DMS79 (cell line): ENCODE results near the gene SPNS3.
A peak's percentile ranks its signal among the peaks of the same experiment; 100 is the strongest.

Experiments used
- DNase-seq: peaks from one replicate; lab custom pipeline; 2025; lab: John Stamatoyannopoulos, UW

Gene SPNS3

GRCh38 chr17:4487820-4488716 is 54.3 kb downstream of the SPNS3 start:
- DNase-seq = no peak

- no peak for DNase-seq
Measured at GRCh38 chr17:4488989-4489595, 55.4 kb downstream of the SPNS3 start.

GRCh38 chr17:4490109-4490591 is 56.4 kb downstream of the SPNS3 start:
- no peak for DNase-seq

- no peak for DNase-seq
Measured at GRCh38 chr17:4490637-4491061, 56.9 kb downstream of the SPNS3 start.

GRCh38 chr17:4492721-4493561 is 59.2 kb downstream of the SPNS3 start:
- DNase-seq = no peak

- DNase-seq = no peak
Measured at GRCh38 chr17:4497101-4497824, 63.5 kb downstream of the SPNS3 start.

- peak; percentile 35 for DNase-seq
Measured at GRCh38 chr17:4498461-4499397, 65.0 kb downstream of the SPNS3 start, which contains the start of gene SPNS2. SPNS2 (plus strand) TSS chr17:4498881; CDS start chr17:4499048, 167 bp downstream.

- DNase-seq = no peak
Measured at GRCh38 chr17:4499431-4500190, 65.9 kb downstream of the SPNS3 start.

GRCh38 chr17:4500191-4500571 is 66.4 kb downstream of the SPNS3 start:
- DNase-seq = no peak

- no peak for DNase-seq
Measured at GRCh38 chr17:4501295-4501949, 67.7 kb downstream of the SPNS3 start.

- peak; percentile 91 for DNase-seq
Measured at GRCh38 chr17:4502466-4503154, 68.9 kb downstream of the SPNS3 start.

GRCh38 chr17:4503283-4504025 is 69.7 kb downstream of the SPNS3 start:
- peak; percentile 28 for DNase-seq

GRCh38 chr17:4504188-4504587 is 70.4 kb downstream of the SPNS3 start:
- DNase-seq = no peak

- DNase-seq = no peak
Measured at GRCh38 chr17:4505187-4505586, 71.4 kb downstream of the SPNS3 start.

GRCh38 chr17:4506175-4506813 is 72.6 kb downstream of the SPNS3 start:
- DNase-seq = no peak

- no peak for DNase-seq
Measured at GRCh38 chr17:4506892-4507291, 73.2 kb downstream of the SPNS3 start.
